ENCODE results near the gene CEP70.
"Not testable (repeated sequence)": the region's sequence is repeated elsewhere in the genome, so short reads cannot be mapped to it uniquely, and the experiment has no call there.

Gene CEP70

DNA sequence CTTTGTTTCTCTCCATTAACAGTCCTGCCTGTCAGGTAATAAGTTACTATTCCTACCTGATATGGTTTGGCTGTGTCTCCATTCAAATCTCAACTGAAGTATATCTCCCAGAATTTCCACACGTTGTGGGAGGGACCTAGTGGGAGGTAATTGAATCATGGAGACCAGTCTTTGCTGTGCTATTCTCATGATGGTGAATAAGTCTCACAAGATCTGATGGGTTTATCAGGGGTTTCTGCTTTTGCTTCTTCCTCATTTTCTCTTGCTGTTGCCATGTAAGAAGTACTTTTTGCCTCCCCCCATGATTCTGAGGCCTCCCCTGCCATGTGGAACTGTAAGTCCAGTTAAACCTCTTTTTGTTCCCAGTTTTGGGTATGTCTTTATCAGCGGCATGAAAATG lies 7.6 kb upstream of the CEP70 start:
- peaks cover 13% of the 10 kb centered on the region for H3K9me3 Mint-ChIP-seq
- not testable (repeated sequence) for H3K4me3 Mint-ChIP-seq; H3K4me1 Mint-ChIP-seq (ENCODE audit: low read depth); DNase-seq (ENCODE audit: low spot score); H3K27me3 Mint-ChIP-seq (ENCODE audit: low read depth); H3K36me3 Mint-ChIP-seq (ENCODE audit: low read depth); H3K27ac Mint-ChIP-seq

DNA sequence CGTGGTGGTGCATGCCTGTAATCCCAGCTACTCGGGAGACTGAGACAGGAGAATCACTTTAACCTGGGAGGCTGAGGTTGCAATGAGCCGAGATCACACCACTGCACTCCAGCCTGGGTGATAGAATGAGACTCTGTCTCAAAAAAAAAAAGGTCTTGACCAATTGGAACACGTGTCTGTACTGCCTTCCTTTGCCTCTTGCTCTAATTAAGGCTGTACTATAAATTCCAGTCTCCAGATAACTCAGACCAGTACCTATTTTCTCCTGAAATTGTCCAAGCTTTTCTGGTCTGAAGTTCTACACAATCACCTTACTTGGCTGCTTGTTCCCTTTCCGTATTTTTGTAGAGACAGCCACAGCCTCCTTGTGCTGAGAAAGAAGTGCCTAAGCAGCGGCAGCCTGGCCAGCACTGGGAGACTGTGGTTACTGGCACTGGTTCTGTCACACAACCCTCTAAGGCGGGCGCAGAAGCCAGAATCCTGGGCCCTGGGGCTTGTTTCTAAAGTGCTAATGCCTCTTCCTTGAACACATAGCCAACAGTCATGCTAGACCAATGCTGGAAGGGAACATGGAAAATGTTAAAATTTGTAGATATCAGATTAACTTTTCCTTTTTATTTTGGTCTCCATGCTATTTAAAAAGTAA lies 6.2 kb upstream of the CEP70 start:
- peaks cover 13% of the 10 kb centered on the region for H3K9me3 Mint-ChIP-seq
- no peak overlapping the region for H3K4me3 Mint-ChIP-seq
- no peak for DNase-seq (ENCODE audit: low spot score)
- no peaks in the 10 kb centered on the region for H3K4me1 Mint-ChIP-seq (ENCODE audit: low read depth)
- no peaks in the 10 kb centered on the region for H3K36me3 Mint-ChIP-seq (ENCODE audit: low read depth)
- H3K27me3 Mint-ChIP-seq (ENCODE audit: low read depth), result no peaks in the 10 kb centered on the region
- H3K27ac Mint-ChIP-seq, result no peak overlapping the region

DNA sequence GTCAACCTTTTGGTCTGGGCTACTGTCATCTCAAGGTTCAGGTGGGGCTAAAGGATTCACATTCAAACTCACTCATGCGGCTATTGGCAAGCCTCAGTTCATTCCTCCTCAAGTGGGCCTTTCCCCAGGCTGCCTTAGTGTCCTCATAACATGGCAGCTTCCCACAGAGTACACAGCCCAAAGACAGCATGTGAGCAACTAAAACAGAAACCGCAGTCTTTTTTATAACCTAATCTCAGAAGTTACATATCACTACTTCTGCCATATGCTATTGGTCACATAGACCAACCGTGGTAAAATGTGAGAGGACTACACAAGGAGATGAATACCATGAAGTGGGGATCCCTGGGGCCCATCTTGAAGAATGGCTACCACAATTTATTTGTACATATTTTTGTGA lies 4.5 kb upstream of the CEP70 start:
- Mint-ChIP-seq H3K4me3 (no peak overlapping the region), H3K4me1 (ENCODE audit: low read depth) (peaks cover 10% of the 10 kb centered on the region), H3K36me3 (ENCODE audit: low read depth) (no peaks in the 10 kb centered on the region)

DNA sequence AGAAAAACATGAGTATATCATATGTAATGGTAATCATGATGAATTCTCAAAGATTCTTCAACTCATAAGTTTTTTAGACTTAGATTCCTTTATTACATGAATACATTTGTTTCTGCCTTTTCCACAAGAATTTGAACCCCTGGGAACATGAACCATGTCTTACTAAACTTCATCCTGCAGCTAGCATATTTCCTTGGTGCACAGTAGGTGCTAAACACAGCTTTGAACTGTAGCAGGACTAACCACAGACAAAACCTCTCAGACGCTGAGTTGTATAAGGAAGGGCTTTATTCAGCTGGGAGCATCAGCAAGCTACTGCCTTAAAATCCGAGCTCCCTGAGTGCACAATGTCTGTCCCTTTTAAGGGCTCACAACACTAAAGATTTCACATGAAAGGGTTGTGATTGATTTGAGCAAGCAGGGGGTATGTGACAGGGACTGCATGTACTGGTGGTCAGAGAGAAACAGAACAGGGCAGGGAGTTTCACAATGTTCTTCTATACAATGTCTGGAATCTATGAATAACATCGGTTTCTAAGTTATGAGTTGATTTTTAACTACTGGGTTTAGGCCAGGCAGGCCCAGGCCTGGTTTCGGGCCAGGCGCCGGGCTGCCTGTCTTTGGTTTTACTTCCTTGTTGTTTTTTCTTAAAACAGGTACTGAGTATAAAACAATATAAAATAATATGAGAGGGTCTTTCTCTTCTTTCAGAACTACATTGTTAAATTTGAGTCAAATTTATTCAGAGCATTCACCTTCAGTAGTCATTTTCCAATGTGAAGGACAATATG lies 3.3 kb upstream of the CEP70 start:
- not testable (repeated sequence) for DNase-seq (ENCODE audit: low spot score); H3K4me3 Mint-ChIP-seq; H3K27ac Mint-ChIP-seq

More for the DNA sequence above, 4.5 kb upstream of the CEP70 start:
- no peak for DNase-seq (ENCODE audit: low spot score)
- Mint-ChIP-seq H3K27ac (no peak overlapping the region), H3K9me3 (peaks cover 7% of the 10 kb centered on the region), H3K27me3 (ENCODE audit: low read depth) (no peaks in the 10 kb centered on the region)

DNA sequence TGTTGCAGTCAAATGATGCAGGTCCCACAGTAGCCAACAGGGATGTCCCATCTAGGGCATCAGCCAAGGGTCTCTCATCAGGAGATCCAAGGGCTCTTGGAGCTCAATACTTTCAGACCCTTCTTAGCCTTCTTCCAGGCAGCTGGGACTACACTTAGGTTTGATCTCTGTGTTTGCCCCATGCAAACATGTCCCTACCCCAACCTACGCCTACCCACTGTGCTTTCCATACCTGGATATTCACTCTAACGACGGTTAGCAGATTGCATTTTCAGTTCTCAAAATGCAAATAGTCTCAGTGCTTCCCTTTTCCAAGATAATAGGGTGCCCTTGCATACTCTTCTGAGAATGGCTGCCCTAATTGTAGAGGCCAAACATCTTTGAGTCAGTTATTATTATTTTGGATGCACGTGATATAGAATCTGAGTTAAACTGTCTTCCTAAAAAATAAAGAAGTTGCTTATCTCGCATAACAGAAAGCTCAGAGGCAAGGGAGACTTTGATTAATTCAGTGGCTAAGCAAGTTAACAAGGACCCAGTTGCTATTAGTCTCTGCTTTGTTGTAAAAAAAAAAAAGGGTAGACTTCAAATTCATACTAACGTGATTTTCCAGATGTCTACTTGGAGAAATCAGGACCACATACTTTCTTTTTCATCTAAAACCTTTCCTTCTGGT lies 1.0 kb upstream of the CEP70 start:
- Mint-ChIP-seq H3K27me3 (ENCODE audit: low read depth) (no peaks in the 10 kb centered on the region), H3K4me1 (ENCODE audit: low read depth) (peaks cover 15% of the 10 kb centered on the region), H3K27ac (peak overlapping the region; percentile 95), H3K9me3 (peaks cover 7% of the 10 kb centered on the region), H3K4me3 (peak overlapping the region; percentile 93), H3K36me3 (ENCODE audit: low read depth) (peaks cover 1% of the 10 kb centered on the region)
- no peak for DNase-seq (ENCODE audit: low spot score)

More for the DNA sequence above, 3.3 kb upstream of the CEP70 start:
- H3K9me3 Mint-ChIP-seq; H3K36me3 Mint-ChIP-seq (ENCODE audit: low read depth); H3K27me3 Mint-ChIP-seq (ENCODE audit: low read depth): not testable (repeated sequence)
- peaks cover 12% of the 10 kb centered on the region for H3K4me1 Mint-ChIP-seq (ENCODE audit: low read depth)

DNA sequence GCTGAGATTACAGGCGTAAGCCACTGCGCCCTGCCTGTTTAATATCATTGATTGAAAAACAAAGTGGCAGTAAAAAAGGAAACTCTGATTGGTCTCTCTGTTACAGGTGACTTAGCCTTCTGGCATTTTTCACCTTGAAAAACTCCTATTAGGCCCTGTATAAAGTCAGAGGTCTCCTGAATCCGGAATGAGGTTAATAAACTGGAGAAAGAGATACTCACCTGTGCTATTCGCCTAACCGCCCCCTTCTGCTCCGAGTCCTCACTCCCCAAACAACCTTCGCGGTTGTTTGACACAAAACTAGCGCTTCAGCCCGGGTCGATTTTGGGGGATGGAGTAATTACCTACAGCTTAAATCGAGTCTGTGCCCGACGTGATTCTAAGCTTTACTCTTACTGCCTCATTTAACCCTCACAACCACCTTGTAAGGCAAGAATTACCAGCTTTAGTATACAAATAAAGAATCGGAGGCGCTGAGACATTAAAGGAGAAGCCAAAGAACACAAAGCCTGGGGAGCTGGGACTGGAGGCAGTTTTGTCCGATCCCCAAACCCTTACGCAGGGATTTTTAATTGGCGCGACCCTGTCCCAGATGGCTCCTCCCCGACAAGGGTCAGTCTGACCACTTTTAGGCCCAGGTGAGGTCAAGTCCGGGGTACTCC lies 441 bp downstream of the CEP70 start:
- Mint-ChIP-seq H3K36me3 (ENCODE audit: low read depth) (peaks cover 1% of the 10 kb centered on the region), H3K4me1 (ENCODE audit: low read depth) (peaks cover 15% of the 10 kb centered on the region), H3K4me3 (peak overlapping the region; percentile 93), H3K9me3 (peaks cover 3% of the 10 kb centered on the region), H3K27ac (peak overlapping the region; percentile 95), H3K27me3 (ENCODE audit: low read depth) (no peaks in the 10 kb centered on the region)
- DNase-seq (ENCODE audit: low spot score), result no peak

DNA sequence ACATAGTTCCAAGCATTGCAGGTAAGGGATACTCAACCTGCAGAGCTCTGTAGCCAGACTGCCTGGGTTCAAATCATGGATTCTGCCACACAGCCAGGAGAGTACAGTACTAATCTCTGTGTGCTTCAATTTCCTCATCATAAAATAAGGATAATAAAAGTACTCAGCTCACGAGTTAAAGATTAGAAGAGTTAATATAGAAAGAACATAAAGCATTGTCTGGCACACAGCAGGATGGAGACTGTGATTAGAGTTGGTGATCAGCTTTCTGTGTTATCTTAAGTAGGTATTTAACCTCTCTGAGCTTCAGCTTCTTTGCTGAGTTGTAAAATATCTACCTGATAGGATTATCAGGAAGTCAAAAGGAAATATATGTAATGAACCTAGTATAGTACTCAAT lies 2.7 kb downstream of the CEP70 start:
- Mint-ChIP-seq H3K9me3 (no peaks in the 10 kb centered on the region), H3K36me3 (ENCODE audit: low read depth) (peaks cover 3% of the 10 kb centered on the region), H3K27me3 (ENCODE audit: low read depth) (no peaks in the 10 kb centered on the region), H3K4me3 (no peak overlapping the region), H3K4me1 (ENCODE audit: low read depth) (peaks cover 21% of the 10 kb centered on the region), H3K27ac (no peak overlapping the region)
- no peak for DNase-seq (ENCODE audit: low spot score)

DNA sequence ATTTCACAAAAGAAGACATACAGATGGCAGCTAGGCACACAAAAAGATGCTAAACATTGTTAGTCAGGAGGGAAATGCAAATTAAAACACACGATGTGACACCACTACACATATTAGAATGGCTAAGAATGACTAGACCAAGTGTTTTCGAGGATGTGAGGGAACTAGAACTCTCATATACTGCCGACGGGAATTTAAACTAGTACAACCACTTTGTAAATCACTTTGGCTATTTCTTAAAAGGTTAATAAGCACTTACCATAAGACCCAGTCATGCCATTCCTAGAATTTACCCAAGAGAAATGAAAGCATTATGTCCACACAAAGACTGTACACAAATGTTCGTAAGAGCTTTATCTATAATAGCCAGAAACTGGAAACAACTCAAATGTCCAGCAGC lies 5.6 kb downstream of the CEP70 start:
- no peak overlapping the region for H3K4me3 Mint-ChIP-seq
- H3K36me3 Mint-ChIP-seq (ENCODE audit: low read depth), result peaks cover 14% of the 10 kb centered on the region
- no peaks in the 10 kb centered on the region for H3K27me3 Mint-ChIP-seq (ENCODE audit: low read depth)
- no peaks in the 10 kb centered on the region for H3K9me3 Mint-ChIP-seq
- DNase-seq (ENCODE audit: low spot score), result no peak
- peaks cover 21% of the 10 kb centered on the region for H3K4me1 Mint-ChIP-seq (ENCODE audit: low read depth)
- no peak overlapping the region for H3K27ac Mint-ChIP-seq

DNA sequence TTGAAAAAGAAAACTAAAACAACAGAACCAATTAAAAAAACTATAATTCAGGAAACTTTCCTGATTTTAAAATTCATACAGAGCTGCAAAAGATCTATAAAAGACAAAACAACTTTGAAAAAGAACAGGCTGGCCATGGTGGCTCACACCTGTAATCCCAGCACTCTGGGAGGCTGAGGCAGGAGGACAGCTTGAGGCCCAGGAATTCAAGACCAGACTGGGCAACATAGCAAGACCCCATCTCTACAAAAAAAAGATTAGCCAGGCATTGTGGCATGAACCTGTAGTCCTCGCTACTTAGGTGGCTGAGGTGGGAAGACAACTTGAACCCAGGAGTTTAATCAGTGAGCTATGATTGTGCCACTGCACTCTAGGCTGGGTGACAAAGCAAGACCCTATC lies 6.7 kb downstream of the CEP70 start:
- H3K27me3 Mint-ChIP-seq (ENCODE audit: low read depth), result no peaks in the 10 kb centered on the region
- no peak overlapping the region for H3K27ac Mint-ChIP-seq
- H3K4me3 Mint-ChIP-seq, result no peak overlapping the region
- no peaks in the 10 kb centered on the region for H3K9me3 Mint-ChIP-seq
- peaks cover 24% of the 10 kb centered on the region for H3K4me1 Mint-ChIP-seq (ENCODE audit: low read depth)
- H3K36me3 Mint-ChIP-seq (ENCODE audit: low read depth), result peaks cover 14% of the 10 kb centered on the region
- DNase-seq (ENCODE audit: low spot score), result no peak

DNA sequence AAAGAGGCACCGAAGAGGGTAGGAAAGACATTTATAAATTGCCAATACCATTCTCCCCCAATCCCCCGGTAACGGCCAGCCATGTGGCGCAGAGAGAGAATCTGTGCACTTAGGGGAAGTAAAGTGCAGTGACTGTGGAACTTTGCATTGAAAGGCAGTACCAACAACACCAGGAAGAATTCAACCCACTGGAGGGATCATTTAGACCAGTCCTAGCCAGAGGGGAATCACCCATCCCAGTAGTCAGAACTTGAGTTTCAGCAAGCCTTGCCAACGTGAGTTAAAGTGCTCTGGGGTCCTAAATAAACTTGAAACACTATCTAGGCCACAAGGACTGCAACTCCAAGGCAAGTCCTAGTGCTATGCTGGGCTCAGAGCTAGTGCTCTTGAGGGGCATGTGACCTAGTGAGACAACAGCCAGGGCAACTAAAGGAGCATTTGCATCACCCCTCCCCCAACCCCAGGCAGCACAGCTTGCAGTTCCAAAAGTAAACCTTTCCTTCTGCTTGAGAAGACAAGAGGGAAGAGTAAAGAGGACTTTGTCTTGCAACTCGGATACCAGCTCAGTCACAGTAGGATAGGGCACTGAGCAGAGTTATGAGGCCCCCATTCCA lies 15.0 kb downstream of the CEP70 start:
- Mint-ChIP-seq H3K4me1 (ENCODE audit: low read depth) (peaks cover 41% of the 10 kb centered on the region), H3K36me3 (ENCODE audit: low read depth) (peaks cover 28% of the 10 kb centered on the region), H3K27me3 (ENCODE audit: low read depth) (no peaks in the 10 kb centered on the region), H3K27ac (no peak overlapping the region), H3K4me3 (no peak overlapping the region), H3K9me3 (peaks cover 21% of the 10 kb centered on the region)
- DNase-seq (ENCODE audit: low spot score), result no peak

DNA sequence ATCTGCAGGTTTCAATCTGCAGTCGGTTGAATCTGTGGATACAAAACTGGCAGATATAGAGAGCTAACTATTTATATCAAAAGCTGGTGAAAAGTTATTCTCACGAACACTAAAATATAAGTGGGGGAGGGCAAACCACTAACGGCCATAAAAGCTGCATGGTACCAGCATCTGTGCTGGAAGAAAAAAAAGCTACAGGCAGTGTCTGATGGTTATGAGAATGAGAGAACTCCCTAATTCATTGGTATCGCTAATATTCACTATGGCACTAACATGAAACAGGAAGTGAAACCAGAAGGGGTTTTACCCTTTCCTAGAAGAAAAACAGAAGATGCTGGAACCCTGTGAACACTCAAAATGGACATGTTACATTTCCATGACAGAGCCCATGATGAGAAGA lies 15.9 kb downstream of the CEP70 start:
- no peaks in the 10 kb centered on the region for H3K27me3 Mint-ChIP-seq (ENCODE audit: low read depth)

DNA sequence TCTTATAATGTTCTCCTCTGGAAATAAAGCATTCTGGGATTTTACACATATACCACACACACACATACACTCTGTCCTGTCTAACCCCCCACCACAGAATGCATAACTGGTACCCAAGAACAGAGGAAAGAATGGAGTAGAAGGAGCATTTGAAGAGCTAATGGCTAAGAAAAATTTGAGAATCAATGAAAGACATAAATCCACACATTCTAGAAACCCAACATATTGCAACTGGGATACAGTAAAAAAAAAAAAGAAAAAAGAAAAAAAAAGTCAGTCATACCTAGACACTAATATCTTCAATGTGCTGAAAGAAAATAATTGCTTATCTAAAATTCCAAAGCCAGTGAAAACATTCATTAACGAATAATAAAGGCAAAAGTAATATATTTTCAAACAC lies 20.9 kb downstream of the CEP70 start:
- Mint-ChIP-seq H3K36me3 (ENCODE audit: low read depth) (peaks cover 55% of the 10 kb centered on the region), H3K27ac (peak overlapping the region; percentile 32), H3K4me3 (no peak overlapping the region), H3K4me1 (ENCODE audit: low read depth) (peaks cover 15% of the 10 kb centered on the region), H3K27me3 (ENCODE audit: low read depth) (no peaks in the 10 kb centered on the region), H3K9me3 (peaks cover 30% of the 10 kb centered on the region)
- no peak for DNase-seq (ENCODE audit: low spot score)

More for the DNA sequence above, 15.9 kb downstream of the CEP70 start:
- H3K36me3 Mint-ChIP-seq (ENCODE audit: low read depth), result peaks cover 34% of the 10 kb centered on the region
- peak overlapping the region; percentile 85 for H3K27ac Mint-ChIP-seq
- DNase-seq (ENCODE audit: low spot score), result no peak
- peaks cover 32% of the 10 kb centered on the region for H3K4me1 Mint-ChIP-seq (ENCODE audit: low read depth)
- H3K9me3 Mint-ChIP-seq, result peaks cover 30% of the 10 kb centered on the region
- H3K4me3 Mint-ChIP-seq, result peak overlapping the region; percentile 59

DNA sequence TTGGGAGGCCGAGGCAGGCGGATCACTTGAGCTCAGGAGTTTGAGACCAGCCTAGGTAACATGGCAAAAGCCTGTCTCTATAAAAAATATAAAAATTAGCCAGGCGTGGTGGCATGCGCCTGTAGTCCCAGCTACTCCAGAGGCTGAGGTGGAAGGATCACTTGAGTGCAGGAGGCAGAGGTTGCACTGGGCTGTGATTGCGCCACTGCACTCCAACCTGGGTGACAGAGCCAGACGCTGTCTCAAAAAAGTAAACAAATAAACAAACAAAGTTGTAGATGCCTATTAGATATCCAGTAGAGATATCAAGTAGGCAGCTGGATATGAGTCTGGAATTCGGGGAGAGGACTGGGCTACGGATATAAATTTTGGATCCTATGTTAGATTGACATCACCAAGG lies 24.4 kb downstream of the CEP70 start:
- Mint-ChIP-seq H3K9me3 (peaks cover 19% of the 10 kb centered on the region), H3K36me3 (ENCODE audit: low read depth) (peaks cover 46% of the 10 kb centered on the region)
- DNase-seq (ENCODE audit: low spot score); H3K4me1 Mint-ChIP-seq (ENCODE audit: low read depth); H3K27me3 Mint-ChIP-seq (ENCODE audit: low read depth); H3K27ac Mint-ChIP-seq; H3K4me3 Mint-ChIP-seq: not testable (repeated sequence)

Measured in T-helper 2 cell treated with Interferon-gamma antibody and Interleukin-4, amounts not matched to agents 5 μg/mL and 100 μg/mL, for 36 hours (primary cell).